CD4-positive, CD25-positive, alpha-beta regulatory T cell (primary cell): ENCODE results near the gene NCKAP5. TPM values are rescaled to one million over a fixed set of nuclear protein-coding genes. Genes with fewer than 3 reads are reported as not detected.

Experiments
- ATAC-seq, 2 donors: fragments of 150-1000 bp; cut with Tn5 transposase; one replicate each; pipeline ENCODE4 v1.10.0; 2021; ENCODE audit warnings: low read depth in 2 of 2, moderate number of reproducible peaks in 2 of 2, moderate library complexity in 1 of 2
- DNase-seq, 3 donors: peaks; one replicate each; pipeline versions ENCODE4 v3.0.0 to v3.0.0-alpha.2; 2012 to 2022; ENCODE audit warnings: mixed read lengths in 1 of 3
- H3K27ac ChIP-seq: one replicate; pipeline ENCODE4 v1.7.0; 2013; ENCODE audit warnings: mild to moderate bottlenecking, low read length; ENCODE audit not compliant: insufficient read depth, poor library complexity, severe bottlenecking
- H3K27me3 ChIP-seq: one replicate; pipeline ENCODE4 v1.7.0; 2013; ENCODE audit warnings: low read length; ENCODE audit not compliant: control insufficient read depth, insufficient read depth
- H3K36me3 ChIP-seq: one replicate; pipeline ENCODE4 v1.7.0; 2013; ENCODE audit warnings: mild to moderate bottlenecking, low read length, moderate library complexity; ENCODE audit not compliant: control insufficient read depth, insufficient read depth
- H3K4me1 ChIP-seq: 2 replicates; pipeline ENCODE4 v1.7.0; 2013; ENCODE audit warnings: mild to moderate bottlenecking, low read length; ENCODE audit not compliant: insufficient read depth, control insufficient read depth, poor library complexity, severe bottlenecking
- H3K4me3 ChIP-seq: one replicate; pipeline ENCODE4 v1.7.0; 2013; ENCODE audit warnings: low read depth, mild to moderate bottlenecking, low read length, moderate library complexity
- H3K9me3 ChIP-seq, 2 experiments: 1 replicate in 1 of 2; 2 replicates in 1 of 2; pipeline ENCODE4 v1.7.0; 2013; ENCODE audit warnings: low read length in 2 of 2, mild to moderate bottlenecking in 1 of 2, moderate library complexity in 1 of 2; ENCODE audit not compliant: control insufficient read depth in 2 of 2
- H3K27ac Mint-ChIP-seq, 3 donors: one replicate each; pipeline ENCODE4 v1.8.0; 2020 to 2022; ENCODE audit warnings: mild to moderate bottlenecking in 3 of 3, mixed read lengths in 3 of 3, moderate library complexity in 2 of 3
- H3K27me3 Mint-ChIP-seq: one replicate; pipeline ENCODE4 v1.8.0; 2022; ENCODE audit warnings: mild to moderate bottlenecking, mixed read lengths
- H3K36me3 Mint-ChIP-seq: one replicate; pipeline ENCODE4 v1.8.0; 2020; ENCODE audit warnings: mixed read lengths
- H3K4me1 Mint-ChIP-seq, 4 donors: one replicate each; pipeline ENCODE4 v1.8.0; 2020 to 2022; ENCODE audit warnings: mixed read lengths in 4 of 4, mild to moderate bottlenecking in 1 of 4
- H3K4me3 Mint-ChIP-seq, 4 donors: one replicate each; pipeline ENCODE4 v1.8.0; 2020 to 2022; ENCODE audit warnings: mild to moderate bottlenecking in 4 of 4, mixed read lengths in 4 of 4, moderate library complexity in 3 of 4
- H3K9me3 Mint-ChIP-seq, 7 donors: one replicate each; pipeline ENCODE4 v1.8.0; 2020 to 2022; ENCODE audit warnings: mixed read lengths in 7 of 7, mild to moderate bottlenecking in 3 of 7, moderate library complexity in 2 of 7
- polyA plus RNA-seq, 4 donors: library from polyadenylated mRNA; unstranded; fragments of 300-500 nt; fragmentation: Illumina TruSeq; gene quantifications; one replicate each; pipeline ENCODE4 v1.2.3, GENCODE V29; 2021
- total RNA-seq: library from RNA; stranded (reverse); gene quantifications from one replicate; pipeline ENCODE4 v1.2.3, GENCODE V29; 2022

NCKAP5 gene
- total and polyA plus RNA-seq, 5 donors from 2014 or later = not detected

DNA sequence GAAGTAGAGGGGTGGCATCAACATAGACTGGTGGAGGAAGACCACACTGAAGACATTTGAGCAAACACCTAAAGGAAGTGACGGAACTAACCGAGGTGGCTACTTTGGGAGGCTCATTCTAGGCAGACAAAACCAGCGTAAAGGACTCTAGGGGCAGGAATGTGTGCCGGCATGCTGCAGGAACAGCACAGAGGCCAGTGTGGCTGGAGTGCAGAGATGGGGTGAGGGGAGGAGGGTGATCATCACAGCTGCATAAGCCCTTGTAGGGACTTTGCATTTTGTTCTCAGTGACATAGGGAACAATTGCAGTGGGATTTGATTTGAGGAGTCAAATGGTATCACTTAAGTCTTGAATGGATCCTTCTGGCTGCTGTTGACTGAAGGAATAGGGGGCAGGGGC lies 253.5 kb downstream of the NCKAP5 start:
- Histone ChIP-seq H3K9me3 (no peaks in the 10 kb centered on the region), H3K4me3 (no peak overlapping the region), H3K36me3 (no peaks in the 10 kb centered on the region), H3K27me3 (no peaks in the 10 kb centered on the region), H3K27ac (no peak overlapping the region), H3K4me1 (no peaks in the 10 kb centered on the region)
- Mint-ChIP-seq H3K36me3 (no peaks in the 10 kb centered on the region), H3K9me3 (peaks cover 0 to 7% (median 5%) of the 10 kb centered on the region in 7 donors), H3K27me3 (peaks cover 5% of the 10 kb centered on the region), H3K4me1 (no peaks in the 10 kb centered on the region), H3K4me3 (no peak overlapping the region), H3K27ac (no peak overlapping the region)
- ATAC-seq = no peak
- no peak for DNase-seq

GRCh38 chr2:133312038-133312729 lies 256.1 kb downstream of the NCKAP5 start:
- no peak overlapping the region for H3K27ac Mint-ChIP-seq
- H3K4me3 Mint-ChIP-seq = no peak overlapping the region
- peaks cover 5% of the 10 kb centered on the region for H3K27me3 Mint-ChIP-seq
- no peak overlapping the region for H3K4me3 ChIP-seq
- H3K4me1 Mint-ChIP-seq = no peaks in the 10 kb centered on the region
- peaks cover 0 to 13% (median 4%) of the 10 kb centered on the region in 7 donors for H3K9me3 Mint-ChIP-seq
- H3K27ac ChIP-seq = no peak overlapping the region
- H3K36me3 ChIP-seq = no peaks in the 10 kb centered on the region
- H3K27me3 ChIP-seq = no peaks in the 10 kb centered on the region
- no peaks in the 10 kb centered on the region for H3K4me1 ChIP-seq
- no peaks in the 10 kb centered on the region for H3K9me3 ChIP-seq
- H3K36me3 Mint-ChIP-seq = no peaks in the 10 kb centered on the region
- DNase-seq (no peak), ATAC-seq (no peak)

DNA sequence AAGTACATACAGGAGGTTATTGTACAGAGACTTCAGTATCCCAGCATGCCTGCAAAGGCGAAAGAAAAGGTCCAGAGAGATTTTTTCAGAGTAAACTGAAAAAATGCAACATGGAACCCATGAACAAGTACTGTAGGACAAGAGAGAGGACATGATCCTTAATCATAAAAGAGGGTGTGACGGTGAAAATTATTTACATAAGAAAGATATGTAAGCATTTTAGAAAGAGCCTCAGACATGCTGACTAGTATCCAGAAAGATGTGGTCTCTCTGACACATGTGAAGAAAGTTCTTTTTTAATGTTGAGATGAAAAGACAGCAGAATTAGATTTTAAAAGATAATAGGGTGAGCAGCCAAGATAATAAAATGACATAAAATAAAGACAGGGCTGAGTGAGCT lies 262.0 kb downstream of the NCKAP5 start:
- Mint-ChIP-seq H3K4me3 (no peak overlapping the region), H3K9me3 (peaks cover 0 to 13% (median 3%) of the 10 kb centered on the region in 7 donors), H3K4me1 (no peaks in the 10 kb centered on the region), H3K27me3 (no peaks in the 10 kb centered on the region), H3K27ac (no peak overlapping the region), H3K36me3 (no peaks in the 10 kb centered on the region)
- no peak for ATAC-seq
- Histone ChIP-seq H3K4me1 (no peaks in the 10 kb centered on the region), H3K9me3 (no peaks in the 10 kb centered on the region), H3K27me3 (no peaks in the 10 kb centered on the region), H3K4me3 (no peak overlapping the region), H3K36me3 (no peaks in the 10 kb centered on the region), H3K27ac (no peak overlapping the region)
- no peak for DNase-seq

- Mint-ChIP-seq H3K27ac (no peak overlapping the region), H3K4me3 (no peak overlapping the region), H3K36me3 (no peaks in the 10 kb centered on the region), H3K27me3 (no peaks in the 10 kb centered on the region), H3K4me1 (no peaks in the 10 kb centered on the region), H3K9me3 (peaks cover 0 to 8% (median 3%) of the 10 kb centered on the region in 7 donors)
- Histone ChIP-seq H3K4me1 (no peaks in the 10 kb centered on the region), H3K9me3 (no peaks in the 10 kb centered on the region), H3K4me3 (no peak overlapping the region), H3K27ac (no peak overlapping the region), H3K27me3 (no peaks in the 10 kb centered on the region), H3K36me3 (no peaks in the 10 kb centered on the region)
- ATAC-seq = no peak
- no peak for DNase-seq
Measured at GRCh38 chr2:133304344-133304743, 263.9 kb downstream of the NCKAP5 start.

DNA sequence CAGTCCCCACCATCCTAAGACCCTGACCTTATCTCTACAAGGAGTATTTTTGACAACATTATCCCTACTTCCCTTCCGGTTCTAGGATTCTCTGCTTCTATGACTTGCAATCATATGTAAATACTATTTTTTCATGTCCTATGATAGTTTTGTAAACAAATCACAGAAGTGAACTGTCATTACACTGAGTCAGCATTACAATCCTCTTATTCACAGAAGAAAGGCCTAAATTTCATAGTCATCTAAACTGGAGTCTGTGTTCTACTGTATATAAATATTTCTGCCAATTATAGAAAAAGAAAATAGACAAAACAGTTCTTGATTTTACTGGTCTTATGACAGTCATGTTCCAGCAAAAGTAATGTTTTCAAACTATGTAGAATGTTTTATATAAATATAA lies 265.1 kb downstream of the NCKAP5 start:
- Histone ChIP-seq H3K4me1 (no peaks in the 10 kb centered on the region), H3K36me3 (no peaks in the 10 kb centered on the region), H3K4me3 (no peak overlapping the region), H3K27ac (no peak overlapping the region), H3K27me3 (no peaks in the 10 kb centered on the region), H3K9me3 (no peaks in the 10 kb centered on the region)
- H3K9me3 Mint-ChIP-seq = peaks cover 0 to 8% (median 3%) of the 10 kb centered on the region in 7 donors
- no peaks in the 10 kb centered on the region for H3K36me3 Mint-ChIP-seq
- no peaks in the 10 kb centered on the region for H3K27me3 Mint-ChIP-seq
- ATAC-seq = no peak
- no peaks in the 10 kb centered on the region for H3K4me1 Mint-ChIP-seq
- DNase-seq = no peak
- no peak overlapping the region for H3K27ac Mint-ChIP-seq
- no peak overlapping the region for H3K4me3 Mint-ChIP-seq

DNA sequence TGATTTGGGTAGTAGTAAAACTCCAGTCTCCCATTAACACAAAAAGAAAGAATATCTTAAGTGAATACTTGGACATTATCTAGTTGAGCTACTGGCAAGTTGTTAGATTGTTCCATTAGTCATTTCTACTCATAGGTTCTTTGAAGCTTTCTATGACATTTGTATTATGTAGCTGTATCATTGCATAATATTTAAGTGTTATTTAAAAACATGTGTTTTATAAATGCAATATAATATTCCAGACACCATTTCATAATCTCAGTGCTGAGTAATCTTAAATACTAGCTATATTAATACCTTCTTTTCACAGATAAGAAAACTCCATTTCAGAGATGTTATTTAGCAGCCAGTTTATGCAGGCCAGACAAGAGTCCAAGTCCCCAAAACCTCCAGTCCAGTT lies 271.9 kb downstream of the NCKAP5 start:
- ATAC-seq = no peak
- H3K9me3 Mint-ChIP-seq = peaks cover 0 to 9% (median 0%) of the 10 kb centered on the region in 7 donors
- H3K36me3 Mint-ChIP-seq = no peaks in the 10 kb centered on the region
- no peaks in the 10 kb centered on the region for H3K36me3 ChIP-seq
- no peaks in the 10 kb centered on the region for H3K27me3 ChIP-seq
- H3K4me1 Mint-ChIP-seq = no peaks in the 10 kb centered on the region
- H3K27me3 Mint-ChIP-seq = no peaks in the 10 kb centered on the region
- no peak for DNase-seq
- H3K4me1 ChIP-seq = no peaks in the 10 kb centered on the region
- no peak overlapping the region for H3K27ac ChIP-seq
- no peak overlapping the region for H3K4me3 ChIP-seq
- no peak overlapping the region for H3K4me3 Mint-ChIP-seq
- H3K27ac Mint-ChIP-seq = no peak overlapping the region
- H3K9me3 ChIP-seq = no peaks in the 10 kb centered on the region

- Mint-ChIP-seq H3K4me1 (no peaks in the 10 kb centered on the region), H3K27me3 (no peaks in the 10 kb centered on the region), H3K27ac (peak overlapping the region in 1 of 3 donors; percentile 32), H3K9me3 (peaks cover 0 to 16% (median 1%) of the 10 kb centered on the region in 7 donors), H3K36me3 (no peaks in the 10 kb centered on the region), H3K4me3 (no peak overlapping the region)
- Histone ChIP-seq H3K36me3 (no peaks in the 10 kb centered on the region), H3K27me3 (no peaks in the 10 kb centered on the region), H3K4me3 (no peak overlapping the region), H3K4me1 (no peaks in the 10 kb centered on the region), H3K27ac (no peak overlapping the region), H3K9me3 (no peaks in the 10 kb centered on the region)
- no peak for DNase-seq
- no peak for ATAC-seq
Measured at GRCh38 chr2:133293544-133294353, 274.5 kb downstream of the NCKAP5 start.
